Hematopoietic multipotent progenitor cell treated with erythropoietin and hydrocortisone succinate and interleukin-3 and kit ligand, for 15 days (in vitro differentiated cells): ENCODE results near the gene HKDC1.
"Not testable (repeated sequence)": the region's sequence is repeated elsewhere in the genome, so short reads cannot be mapped to it uniquely, and the experiment has no call there.

Source experiments
- DNase-seq: peaks from one replicate; pipeline ENCODE4 v3.0.0-alpha.2; 2015; ENCODE audit warnings: low spot score

HKDC1 gene, protein sequence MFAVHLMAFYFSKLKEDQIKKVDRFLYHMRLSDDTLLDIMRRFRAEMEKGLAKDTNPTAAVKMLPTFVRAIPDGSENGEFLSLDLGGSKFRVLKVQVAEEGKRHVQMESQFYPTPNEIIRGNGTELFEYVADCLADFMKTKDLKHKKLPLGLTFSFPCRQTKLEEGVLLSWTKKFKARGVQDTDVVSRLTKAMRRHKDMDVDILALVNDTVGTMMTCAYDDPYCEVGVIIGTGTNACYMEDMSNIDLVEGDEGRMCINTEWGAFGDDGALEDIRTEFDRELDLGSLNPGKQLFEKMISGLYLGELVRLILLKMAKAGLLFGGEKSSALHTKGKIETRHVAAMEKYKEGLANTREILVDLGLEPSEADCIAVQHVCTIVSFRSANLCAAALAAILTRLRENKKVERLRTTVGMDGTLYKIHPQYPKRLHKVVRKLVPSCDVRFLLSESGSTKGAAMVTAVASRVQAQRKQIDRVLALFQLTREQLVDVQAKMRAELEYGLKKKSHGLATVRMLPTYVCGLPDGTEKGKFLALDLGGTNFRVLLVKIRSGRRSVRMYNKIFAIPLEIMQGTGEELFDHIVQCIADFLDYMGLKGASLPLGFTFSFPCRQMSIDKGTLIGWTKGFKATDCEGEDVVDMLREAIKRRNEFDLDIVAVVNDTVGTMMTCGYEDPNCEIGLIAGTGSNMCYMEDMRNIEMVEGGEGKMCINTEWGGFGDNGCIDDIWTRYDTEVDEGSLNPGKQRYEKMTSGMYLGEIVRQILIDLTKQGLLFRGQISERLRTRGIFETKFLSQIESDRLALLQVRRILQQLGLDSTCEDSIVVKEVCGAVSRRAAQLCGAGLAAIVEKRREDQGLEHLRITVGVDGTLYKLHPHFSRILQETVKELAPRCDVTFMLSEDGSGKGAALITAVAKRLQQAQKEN

GRCh38 chr10:69220041-69220451, at the start of gene HKDC1:
TSS of gene HKDC1 (plus strand) at chr10:69220332. CDS start at chr10:69220436, 104 bp downstream.
- DNase-seq: no peak

DNA sequence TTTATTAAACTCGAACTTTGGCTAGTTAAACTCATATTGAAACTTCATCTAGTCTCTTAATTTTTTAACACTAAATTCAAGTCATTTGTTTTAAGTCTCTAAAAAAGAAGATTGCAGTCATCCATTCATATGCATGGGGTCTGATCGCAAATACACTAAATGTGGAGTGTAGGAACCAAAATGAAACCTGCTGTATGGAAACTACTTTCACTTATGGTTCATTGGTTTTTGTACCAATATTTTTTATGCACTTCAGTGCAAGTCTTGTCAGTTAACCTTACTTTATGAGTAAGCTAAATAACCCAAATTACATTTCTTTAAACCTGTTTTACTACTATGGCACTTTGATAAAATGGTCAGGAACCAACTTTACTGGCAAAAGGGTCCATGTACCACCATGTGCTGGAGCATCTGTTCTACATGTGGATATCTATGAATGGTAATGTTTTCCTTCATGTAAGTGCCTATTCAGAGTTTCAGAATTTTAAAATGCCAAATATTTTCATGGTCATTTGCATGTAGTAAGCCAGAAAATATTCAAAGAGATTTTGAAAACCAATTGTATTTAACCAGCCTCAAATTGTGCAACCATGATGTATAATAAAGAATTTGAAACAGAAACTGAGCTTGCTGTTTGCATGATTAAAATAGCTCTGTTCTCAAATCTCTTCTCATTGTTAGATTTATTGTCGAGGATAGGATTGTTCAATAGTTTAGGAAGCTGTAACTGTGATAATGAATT, 47.7 kb upstream of the HKDC1 start:
- no peak for DNase-seq

DNA sequence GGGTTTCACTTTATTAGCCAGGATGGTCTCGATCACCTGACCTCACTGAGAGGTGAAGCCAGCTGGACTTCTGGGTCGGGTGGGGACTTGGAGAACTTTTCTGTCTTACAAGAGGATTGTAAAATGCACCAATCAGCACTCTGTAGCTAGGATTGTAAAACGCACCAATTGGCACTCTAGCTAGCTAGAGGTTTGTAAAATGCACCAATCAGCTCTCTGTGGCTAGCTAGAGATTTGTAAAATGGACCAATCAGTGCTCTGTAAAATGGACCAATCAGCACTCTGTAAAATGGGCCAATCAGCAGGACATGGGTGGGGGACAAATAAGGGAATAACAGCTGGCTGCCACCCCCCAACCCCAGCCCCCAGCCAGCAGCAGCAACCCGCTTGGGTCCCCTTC, 44.8 kb upstream of the HKDC1 start:
- not testable (repeated sequence) for DNase-seq

- DNase-seq: no peak
Observed at GRCh38 chr10:69176823-69177222, 43.3 kb upstream of the HKDC1 start.

DNA sequence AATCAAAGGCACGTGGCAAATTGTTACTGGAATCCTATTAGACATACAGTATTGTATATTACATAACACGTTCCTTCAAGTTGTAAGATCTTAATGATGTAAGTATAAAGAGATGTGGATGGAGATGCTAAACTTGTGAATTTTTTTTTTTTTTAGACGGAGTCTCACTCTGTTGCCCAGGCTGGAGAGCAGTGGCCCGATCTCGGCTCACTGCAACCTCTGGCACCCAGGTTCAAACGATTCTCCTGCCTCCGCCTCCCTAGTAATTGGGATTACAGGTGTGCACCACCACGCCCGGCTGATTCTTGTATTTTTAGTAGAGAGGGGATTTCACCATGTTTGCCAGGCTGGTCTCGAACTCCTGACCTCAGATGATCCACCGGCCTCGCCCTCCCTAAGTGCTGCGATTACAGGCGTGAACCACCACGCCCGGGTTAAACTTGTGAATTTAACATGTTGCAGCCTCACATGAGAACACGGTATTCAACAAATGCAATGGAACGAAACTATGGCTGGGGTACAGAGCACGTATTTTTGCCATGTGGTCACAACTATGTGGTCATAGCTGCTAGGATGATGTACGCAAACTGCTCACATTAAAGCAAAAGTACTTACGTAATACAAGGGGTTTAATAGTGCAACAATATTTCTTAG, 40.9 kb upstream of the HKDC1 start:
- no peak for DNase-seq

- DNase-seq: peak; percentile 96
Observed at GRCh38 chr10:69179743-69180524, 40.2 kb upstream of the HKDC1 start, which contains the start of gene SUPV3L1. TSS of gene SUPV3L1 (plus strand) at chr10:69180234. CDS start at chr10:69180292, 58 bp downstream.

GRCh38 chr10:69180525-69181204, 39.5 kb upstream of the HKDC1 start:
- peak; percentile 10 for DNase-seq

GRCh38 chr10:69181433-69181832, 38.7 kb upstream of the HKDC1 start:
- no peak for DNase-seq

DNA sequence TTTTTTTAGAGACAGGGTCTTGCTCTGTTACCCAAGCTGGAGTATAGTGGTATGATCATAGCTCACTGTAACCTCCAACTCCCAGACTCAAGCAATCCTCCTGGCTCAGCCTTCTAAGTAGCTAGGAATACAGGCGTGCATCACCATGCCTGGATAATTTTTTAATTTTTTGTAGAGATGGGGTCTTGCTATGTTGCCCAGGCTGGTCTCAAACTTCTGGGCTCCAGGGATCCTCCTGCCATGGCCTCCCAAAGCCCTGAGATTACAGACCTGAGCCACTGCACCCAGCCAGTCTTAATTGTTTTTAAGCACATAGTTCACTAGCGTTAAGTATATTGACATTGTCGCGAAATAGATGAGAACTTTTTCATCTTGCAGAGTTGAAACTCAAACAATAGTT, 38.1 kb upstream of the HKDC1 start:
- no peak for DNase-seq

DNA sequence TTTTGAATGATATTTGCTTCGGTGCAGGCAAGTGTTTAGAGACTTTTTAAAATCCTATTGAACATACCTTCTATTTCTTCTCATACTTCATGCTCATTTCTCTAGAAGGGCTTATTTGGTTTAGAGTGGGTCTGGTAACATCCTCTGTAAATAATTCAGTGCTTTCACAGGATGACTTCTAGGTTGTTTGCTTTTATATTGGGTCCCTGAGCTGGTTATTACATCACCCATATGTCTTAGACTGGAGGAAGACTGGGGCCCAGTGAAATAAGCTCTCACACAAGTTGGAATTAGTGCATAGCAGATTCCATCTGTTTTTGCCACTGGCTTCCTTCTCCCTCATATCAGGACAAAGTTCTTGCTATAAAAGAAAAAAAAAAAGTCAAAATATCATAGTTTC, 33.6 kb upstream of the HKDC1 start:
- DNase-seq: no peak

- no peak for DNase-seq
Observed at GRCh38 chr10:69201045-69201444, 19.1 kb upstream of the HKDC1 start.

DNA sequence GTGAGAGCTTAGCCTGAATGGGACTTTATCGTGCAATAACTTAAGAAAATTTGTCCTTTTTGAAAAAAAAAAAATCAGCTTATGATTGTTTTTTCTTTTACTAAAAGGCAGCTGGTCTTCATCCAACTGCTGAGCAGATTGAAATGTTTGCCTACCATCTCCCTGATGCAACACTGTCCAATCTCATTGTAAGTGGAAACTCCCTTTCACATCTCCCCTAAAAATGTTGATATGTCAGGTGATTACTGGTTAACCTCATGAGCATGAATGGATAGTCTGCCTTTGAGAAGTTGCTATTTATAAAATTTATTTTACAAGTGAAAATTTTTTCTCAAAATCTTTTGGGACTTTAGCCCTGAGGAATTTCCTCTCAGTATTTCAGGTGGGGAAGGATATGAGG, 17.8 kb upstream of the HKDC1 start:
- no peak for DNase-seq

DNA sequence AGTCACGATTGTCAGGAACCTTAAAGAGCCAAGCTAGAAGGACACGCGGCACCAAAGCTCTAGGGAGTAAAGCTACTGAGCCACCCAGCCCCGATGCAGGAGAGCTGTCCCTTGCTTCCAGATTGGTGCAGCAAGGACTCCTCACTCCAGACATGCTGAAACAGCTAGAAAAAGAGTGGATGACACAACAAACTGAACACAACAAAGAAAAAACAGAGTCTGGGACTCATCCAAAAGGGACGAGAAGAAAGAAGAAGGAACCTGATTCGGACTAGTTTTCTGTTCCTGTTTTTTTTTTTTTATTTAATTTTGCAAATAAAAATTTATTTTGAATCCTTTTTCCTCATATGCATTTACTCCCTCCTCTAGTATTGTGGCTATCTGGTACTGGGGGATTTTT, 11.4 kb upstream of the HKDC1 start:
- no peak for DNase-seq

DNA sequence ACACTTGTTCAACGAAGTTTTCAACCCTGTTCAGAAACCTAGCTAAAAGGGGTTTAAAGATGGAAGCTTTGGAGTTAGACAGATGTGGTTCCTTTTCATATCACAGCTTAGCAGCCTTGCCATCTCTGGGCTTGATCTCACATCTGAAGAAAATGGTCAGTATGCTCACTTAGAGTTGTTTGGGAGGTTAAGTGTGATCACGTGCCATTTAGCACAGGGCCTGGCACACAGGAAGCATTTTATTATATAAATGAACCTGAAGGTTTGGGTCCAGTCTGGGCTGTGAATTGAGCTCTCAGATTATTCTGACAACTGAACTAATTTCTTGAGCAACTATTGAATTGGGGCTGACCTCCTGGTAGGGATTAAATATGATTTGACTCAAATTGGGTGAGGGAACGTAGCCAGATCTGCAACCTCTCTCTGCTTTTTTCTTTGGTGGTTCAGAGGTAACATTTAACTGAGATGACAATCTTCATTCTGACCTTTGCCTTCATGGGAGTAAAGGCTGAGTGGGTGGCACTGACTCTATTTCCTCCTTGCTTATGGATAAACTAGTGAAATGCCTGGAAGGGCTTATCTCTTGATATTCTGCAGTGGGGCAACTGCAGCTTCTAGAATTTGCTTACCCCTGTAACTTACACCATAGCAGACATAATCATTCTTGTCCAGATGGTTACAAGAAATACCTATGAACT, 10.2 kb upstream of the HKDC1 start:
- DNase-seq: no peak

DNA sequence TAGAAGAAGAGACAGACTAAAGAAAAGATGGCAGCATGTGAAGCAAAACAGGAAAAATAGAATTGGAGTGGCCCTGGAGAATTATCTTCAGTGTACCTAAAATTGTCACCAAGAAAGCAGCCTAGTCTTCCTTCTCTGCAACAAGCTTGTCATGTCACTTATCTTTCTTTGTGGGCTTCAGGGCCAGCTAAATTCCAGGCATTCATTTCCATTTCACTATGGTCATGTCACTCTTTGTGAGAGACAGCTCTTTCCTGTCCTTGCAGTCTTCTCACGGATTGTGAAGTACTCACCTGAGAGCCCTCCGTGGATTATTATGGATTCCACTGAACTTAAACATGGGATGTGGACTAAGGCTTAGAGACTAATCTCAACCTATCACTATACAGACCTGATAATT, 9.0 kb upstream of the HKDC1 start:
- DNase-seq: no peak

GRCh38 chr10:69211524-69211923, 8.6 kb upstream of the HKDC1 start:
- no peak for DNase-seq

DNA sequence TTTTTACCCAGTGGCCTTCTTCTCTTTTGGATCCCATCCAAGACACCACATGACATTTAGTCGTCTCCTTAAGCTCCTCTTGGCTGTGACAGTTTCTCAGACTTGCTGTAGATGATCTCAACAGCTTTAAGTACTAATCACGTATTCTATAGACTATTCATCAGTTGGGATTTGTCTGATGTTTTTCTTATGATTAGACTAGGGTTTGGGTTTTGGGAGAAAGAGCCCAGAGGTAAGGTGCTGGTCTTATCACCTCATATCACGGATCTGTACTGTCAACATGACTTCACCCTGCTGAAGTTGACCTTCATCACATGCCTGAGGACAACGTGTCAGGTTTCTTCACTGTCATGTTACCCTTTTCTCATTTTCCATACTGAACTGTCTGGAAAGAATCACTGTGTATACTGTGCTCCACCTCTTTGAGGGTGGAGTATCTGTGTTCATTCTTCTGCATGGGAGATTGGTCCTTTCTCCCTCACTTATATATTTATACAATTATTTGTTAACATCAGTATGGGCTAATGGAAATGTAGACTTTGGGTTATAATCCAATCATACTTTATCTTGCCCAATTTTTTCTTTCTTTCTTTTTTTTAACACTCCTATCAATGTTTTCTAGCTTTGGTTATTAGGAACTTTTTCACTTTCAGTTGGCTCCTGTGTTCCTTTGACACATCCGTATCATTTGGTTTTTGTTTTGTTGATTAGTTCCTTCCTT, 6.4 kb upstream of the HKDC1 start:
- DNase-seq: no peak

DNA sequence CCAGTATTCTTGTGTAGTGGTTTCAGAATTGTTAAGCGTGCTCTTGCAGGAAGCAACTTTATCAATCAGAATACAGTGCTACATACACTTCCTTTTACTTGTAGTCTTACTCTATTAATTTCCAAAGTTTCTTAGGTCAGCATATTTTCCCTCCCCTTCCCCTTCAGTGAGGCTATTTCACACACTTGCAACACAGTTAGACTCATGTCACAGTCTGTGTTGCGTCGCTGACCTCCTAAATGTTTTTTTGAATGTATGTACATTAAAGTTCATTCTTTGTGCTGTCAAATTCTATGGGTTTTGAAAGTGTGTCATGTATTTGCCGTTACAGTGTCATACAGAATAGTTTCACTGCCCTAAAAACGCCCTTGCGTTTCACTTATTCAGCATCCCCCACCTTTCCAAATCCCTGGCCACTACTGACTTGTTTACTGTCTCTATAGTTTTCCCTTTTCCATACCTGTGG, 5.4 kb upstream of the HKDC1 start:
- DNase-seq: no peak
